ENCODE results near the gene TNC. TPM values are rescaled to one million over a fixed set of nuclear protein-coding genes. Genes with fewer than 3 reads are reported as not detected.

TNC gene
- polyA plus RNA-seq, 1 of the 3 experiments (the other 2 are of a cell fraction) = 805 TPM

GRCh38 chr9:114990901-114991300, 127.1 kb downstream of the TNC start (continued):
- TF ChIP-seq MXI1 (IDR thresholded peaks at IDR 0.05; ENCODE audit: low read depth, low read length) = no peak

GRCh38 chr9:114989600-114990410, 128.2 kb downstream of the TNC start:
- Histone ChIP-seq H3K4me3 (ENCODE audit: low read depth in 2 of 2, low read length in 1 of 2) (no peak overlapping the region), H3F3A (replicated peaks; ENCODE audit: insufficient read depth) (no peaks in the 10 kb centered on the region), H3K27ac (ENCODE audit: low read depth in 2 of 2, low read length in 1 of 2) (no peak overlapping the region), H3K9me2 (no peaks in the 10 kb centered on the region), H3K36me3 (replicated peaks in 1 of 2; ENCODE audit: control insufficient read depth in 1 of 2, insufficient read depth in 2 of 2, low read length in 1 of 2) (no peaks in the 10 kb centered on the region), H2AFZ (ENCODE audit: low read depth) (no peak overlapping the region), H3K9me3 (no peaks in the 10 kb centered on the region), H3K79me2 (ENCODE audit: insufficient read depth) (no peaks in the 10 kb centered on the region), H3K27me3 (ENCODE audit: insufficient read depth) (peaks cover 32% of the 10 kb centered on the region; the same call in 1 of the 2 replicates), H3K9ac (no peak overlapping the region), H4K20me1 (ENCODE audit: insufficient read depth) (no peaks in the 10 kb centered on the region), H3K4me2 (no peak overlapping the region), H3K4me1 (ENCODE audit: control insufficient read depth in 1 of 2, insufficient read depth in 2 of 2, low read depth in 1 of 2, low read length in 1 of 2) (peaks cover 0 to 3% of the 10 kb centered on the region in 2 experiments; a peak in 2 of 4 replicates)
- TF ChIP-seq CTCF (IDR thresholded peaks at IDR 0.05) (no peak), RXRA (IDR thresholded peaks at IDR 0.05; ENCODE audit: borderline replicate concordance, low read depth) (no peak), YY1 (IDR thresholded peaks at IDR 0.05; ENCODE audit: low read depth) (no peak), ZBTB33 (IDR thresholded peaks at IDR 0.05; ENCODE audit: borderline replicate concordance, low read depth) (no peak), EZH2phosphoT487 (IDR thresholded peaks at IDR 0.05; ENCODE audit: borderline replicate concordance, low read depth) (no peak), GABPA (IDR thresholded peaks at IDR 0.05; ENCODE audit: low read depth) (no peak), NFIC (IDR thresholded peaks at IDR 0.05; ENCODE audit: borderline replicate concordance) (no peak), NRF1 (IDR thresholded peaks at IDR 0.05; ENCODE audit: low read depth, low read length) (no peak), MAX (IDR thresholded peaks at IDR 0.05; ENCODE audit: low read depth) (no peak), FOXJ3 (CRISPR knock-in tag; IDR thresholded peaks at IDR 0.05) (no peak), ELF1 (IDR thresholded peaks at IDR 0.05) (no peak), TAF1 (IDR thresholded peaks at IDR 0.05; ENCODE audit: borderline replicate concordance, low read depth, low read length) (no peak), USF1 (IDR thresholded peaks at IDR 0.05; ENCODE audit: borderline replicate concordance, low read depth) (no peak)
- ChIA-PET CTCF (no interaction called here), POLR2A (no interaction called here)
- DNase-seq = no peak
- 20% methylated on average over 4 of the region's 4 CpGs for WGBS (ENCODE audit: low lambda C conversion rate)

Measured in SK-N-SH (cell line).